ENCODE data around the gene LRFN2.

LRFN2 gene

DNA sequence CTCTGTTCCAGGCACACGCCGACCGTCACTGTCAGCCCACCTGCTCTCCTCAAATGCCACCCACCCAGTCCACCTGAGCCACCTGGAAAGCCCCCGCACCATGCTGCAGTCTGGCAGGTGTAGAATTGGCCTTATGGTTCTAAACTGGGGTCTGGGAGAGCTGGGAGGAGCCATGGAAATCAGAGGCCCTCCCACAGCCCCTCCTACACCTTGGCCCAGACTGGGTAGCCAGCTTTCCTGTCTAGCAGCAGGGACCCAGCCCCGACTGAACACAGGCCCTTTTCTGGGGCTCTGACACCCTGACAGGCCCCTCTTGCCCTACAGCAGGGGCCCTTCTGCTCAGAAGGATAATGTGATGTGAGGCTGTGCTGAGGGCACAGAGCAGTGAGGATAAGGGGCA, 31.1 kb downstream of the LRFN2 start:
- in situ Hi-C loops (cut with HindIII; ENCODE audit: low sequenced_read_pairs): no loop called here
- TF ChIP-seq, protein P1, sequence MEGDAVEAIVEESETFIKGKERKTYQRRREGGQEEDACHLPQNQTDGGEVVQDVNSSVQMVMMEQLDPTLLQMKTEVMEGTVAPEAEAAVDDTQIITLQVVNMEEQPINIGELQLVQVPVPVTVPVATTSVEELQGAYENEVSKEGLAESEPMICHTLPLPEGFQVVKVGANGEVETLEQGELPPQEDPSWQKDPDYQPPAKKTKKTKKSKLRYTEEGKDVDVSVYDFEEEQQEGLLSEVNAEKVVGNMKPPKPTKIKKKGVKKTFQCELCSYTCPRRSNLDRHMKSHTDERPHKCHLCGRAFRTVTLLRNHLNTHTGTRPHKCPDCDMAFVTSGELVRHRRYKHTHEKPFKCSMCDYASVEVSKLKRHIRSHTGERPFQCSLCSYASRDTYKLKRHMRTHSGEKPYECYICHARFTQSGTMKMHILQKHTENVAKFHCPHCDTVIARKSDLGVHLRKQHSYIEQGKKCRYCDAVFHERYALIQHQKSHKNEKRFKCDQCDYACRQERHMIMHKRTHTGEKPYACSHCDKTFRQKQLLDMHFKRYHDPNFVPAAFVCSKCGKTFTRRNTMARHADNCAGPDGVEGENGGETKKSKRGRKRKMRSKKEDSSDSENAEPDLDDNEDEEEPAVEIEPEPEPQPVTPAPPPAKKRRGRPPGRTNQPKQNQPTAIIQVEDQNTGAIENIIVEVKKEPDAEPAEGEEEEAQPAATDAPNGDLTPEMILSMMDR (IDR thresholded peaks at IDR 0.05; ENCODE audit: low read depth, low read length): no peak
- no peak overlapping the region for H3K4me3 ChIP-seq (ENCODE audit: low read depth, low read length)
- DNase-seq (ENCODE audit: low read depth, low spot score): no peak

DNA sequence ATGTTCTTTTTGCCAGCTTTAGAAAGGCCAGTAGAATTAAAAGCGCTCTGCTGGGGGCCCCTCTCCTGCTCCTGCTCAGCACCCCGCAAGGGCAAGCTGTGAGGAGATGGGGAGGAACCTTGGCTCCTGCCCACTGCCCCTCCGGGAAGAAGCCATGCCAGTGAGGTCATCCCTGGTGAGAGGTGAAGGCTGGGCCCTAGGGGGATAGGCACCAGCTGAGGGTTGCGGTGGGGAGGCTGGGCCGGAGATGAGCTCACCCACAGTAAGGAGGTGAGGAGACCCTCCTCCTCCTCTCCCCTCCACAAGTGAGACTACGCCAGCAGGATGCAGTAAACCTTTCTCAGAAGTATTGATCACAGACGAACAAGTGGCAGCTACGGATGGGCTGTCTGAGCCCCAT, 32.1 kb downstream of the LRFN2 start:
- in situ Hi-C loops (cut with HindIII; ENCODE audit: low sequenced_read_pairs): no loop called here
- no peak for DNase-seq (ENCODE audit: low read depth, low spot score)
- TF ChIP-seq, protein P1 (IDR thresholded peaks at IDR 0.05; ENCODE audit: low read depth, low read length): no peak
- no peak overlapping the region for H3K4me3 ChIP-seq (ENCODE audit: low read depth, low read length)

DNA sequence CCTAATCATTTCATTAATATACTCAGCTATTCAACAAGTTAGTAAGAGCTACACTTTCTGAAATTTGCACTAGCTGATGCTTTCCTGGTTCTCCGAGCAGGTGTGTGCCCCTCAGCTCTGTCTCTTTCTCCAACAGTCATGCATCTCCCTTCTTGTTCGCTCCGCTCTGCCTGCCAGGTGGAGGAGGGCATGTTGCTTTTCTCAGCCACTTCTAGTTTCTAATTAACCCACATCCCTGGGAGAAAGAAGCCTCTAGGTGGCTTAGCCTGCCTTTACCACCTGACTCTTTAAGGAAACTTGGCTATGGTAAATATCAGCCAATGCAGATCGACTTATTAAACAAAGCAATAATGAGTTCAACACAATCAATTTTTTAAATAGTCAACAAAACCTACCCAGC, 34.2 kb downstream of the LRFN2 start:
- H3K4me3 ChIP-seq (ENCODE audit: low read depth, low read length): no peak overlapping the region
- TF ChIP-seq, protein P1 (IDR thresholded peaks at IDR 0.05; ENCODE audit: low read depth, low read length): no peak
- in situ Hi-C loops (cut with HindIII; ENCODE audit: low sequenced_read_pairs): no loop called here
- no peak for DNase-seq (ENCODE audit: low read depth, low spot score)

DNA sequence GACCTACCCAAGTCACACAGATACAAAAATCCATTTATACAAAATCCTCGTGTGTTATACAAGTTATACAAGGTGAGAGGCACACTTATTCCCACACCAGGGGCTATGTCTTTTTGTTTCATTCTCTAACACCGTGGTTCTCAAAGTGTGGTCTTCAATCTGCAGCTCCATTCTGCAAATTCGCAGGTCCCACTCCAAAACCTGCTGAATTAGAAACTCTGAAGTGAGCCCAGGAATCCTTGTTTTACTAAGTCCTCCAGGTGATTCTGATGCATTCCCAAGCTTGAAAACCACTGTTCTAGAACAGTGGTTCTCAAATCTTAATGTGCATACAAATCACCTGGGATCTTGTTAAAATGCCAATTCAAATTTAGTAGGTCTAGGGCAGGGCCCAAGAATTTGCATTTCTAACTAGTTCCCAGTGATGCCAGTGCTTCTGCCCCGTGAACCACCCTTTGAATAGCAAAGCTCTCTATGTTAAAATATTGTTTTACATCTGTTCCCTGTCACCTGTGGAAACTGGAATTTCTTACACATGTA, 35.1 kb downstream of the LRFN2 start:
- TF ChIP-seq, protein P1 (IDR thresholded peaks at IDR 0.05; ENCODE audit: low read depth, low read length): no peak
- in situ Hi-C loops (cut with HindIII; ENCODE audit: low sequenced_read_pairs): no loop called here
- H3K4me3 ChIP-seq (ENCODE audit: low read depth, low read length): no peak overlapping the region
- no peak for DNase-seq (ENCODE audit: low read depth, low spot score)

DNA sequence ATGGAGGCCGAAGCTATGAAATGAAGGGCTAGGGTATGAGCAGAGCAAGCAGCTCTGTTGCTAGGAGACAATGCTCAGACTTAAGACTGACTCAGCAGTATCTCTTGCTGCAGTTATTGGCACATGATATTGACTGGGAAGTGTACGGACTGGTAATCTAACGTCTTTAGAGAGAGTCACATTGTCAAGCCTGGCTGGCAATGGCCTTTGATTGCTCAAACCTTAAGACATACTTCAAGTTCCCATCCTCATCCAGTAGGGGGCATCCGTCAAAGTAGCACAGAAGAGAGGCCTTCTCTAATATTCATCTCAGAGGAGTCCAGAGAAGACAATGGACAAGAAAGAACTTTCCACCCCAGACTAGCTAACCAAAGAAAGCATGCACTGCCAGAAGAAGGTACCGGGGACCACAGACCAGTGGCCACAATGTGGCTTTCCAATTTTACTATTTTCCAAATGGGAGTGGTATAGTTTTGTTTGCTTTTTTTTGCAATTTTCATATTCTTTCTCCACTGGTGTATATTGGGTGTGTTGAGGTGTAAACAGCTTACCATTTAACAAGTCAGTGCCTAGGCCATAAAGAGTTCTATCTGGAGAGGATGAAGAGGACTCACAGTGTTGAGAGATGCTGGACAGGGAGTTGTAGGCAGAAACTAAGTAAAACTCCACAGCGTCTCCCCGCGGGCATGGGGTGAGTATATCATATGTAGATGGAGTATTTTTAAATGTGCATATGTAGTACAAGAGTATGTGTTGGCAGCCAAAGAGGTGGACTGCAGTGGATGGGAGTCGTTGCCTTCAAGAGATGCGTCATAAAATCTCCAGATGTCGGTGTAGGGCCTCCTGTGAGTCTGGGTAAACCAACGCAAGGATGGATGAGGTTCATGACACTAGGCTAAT, 36.7 kb downstream of the LRFN2 start:
- peak; percentile 43 for DNase-seq (ENCODE audit: low read depth, low spot score)
- TF ChIP-seq, protein P1 (IDR thresholded peaks at IDR 0.05; ENCODE audit: low read depth, low read length): peak; percentile 66
- H3K4me3 ChIP-seq (ENCODE audit: low read depth, low read length): no peak overlapping the region
- in situ Hi-C loops (cut with HindIII; ENCODE audit: low sequenced_read_pairs): no loop called here

DNA sequence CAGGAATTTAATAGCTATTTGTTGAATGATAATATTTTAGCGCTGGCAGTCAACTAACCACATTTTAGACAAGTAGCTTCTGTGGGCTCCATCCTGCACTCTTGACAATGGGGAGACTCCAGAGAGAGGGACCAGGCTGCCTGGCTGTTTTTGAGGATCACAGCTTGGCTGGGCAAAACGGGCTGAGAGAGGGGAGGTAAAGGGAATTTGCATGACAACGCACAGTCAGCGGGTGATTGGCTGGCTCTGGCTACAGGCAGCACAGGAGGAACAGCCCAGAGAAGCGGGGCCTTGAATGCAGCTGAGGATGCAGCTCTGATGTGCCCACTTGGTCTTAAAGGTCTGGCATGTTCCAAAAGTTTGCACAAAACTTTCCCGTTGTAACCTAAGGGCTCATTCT, 41.2 kb downstream of the LRFN2 start:
- TF ChIP-seq, protein P1 (IDR thresholded peaks at IDR 0.05; ENCODE audit: low read depth, low read length): no peak

More for the DNA sequence above, 41.2 kb downstream of the LRFN2 start:
- in situ Hi-C loops (cut with HindIII; ENCODE audit: low sequenced_read_pairs): no loop called here
- H3K4me3 ChIP-seq (ENCODE audit: low read depth, low read length): no peak overlapping the region
- DNase-seq (ENCODE audit: low read depth, low spot score): no peak

Data from astrocyte of the spinal cord (primary cell).